Adrenal gland (tissue), 12 donors: ENCODE measurements around the gene SOCS6. TPM values are rescaled to one million over a fixed set of nuclear protein-coding genes. Genes with fewer than 3 reads are reported as not detected.
"Not testable (repeated sequence)": the region's sequence is repeated elsewhere in the genome, so short reads cannot be mapped to it uniquely, and the experiment has no call there.

Experiments used
- DNase-seq, 7 donors: peaks; one replicate each; pipeline ENCODE4 v3.0.0-alpha.2; 2019 to 2020
- H3K27ac ChIP-seq, 5 donors: fragments of 200-600 bp; sonication (generic) in 4 of 5; 1 replicate in 3 of 5; 2 replicates in 2 of 5; pipeline versions ENCODE4 v1.5.1 to v1.8.0; 2016 to 2020; ENCODE audit warnings: mild to moderate bottlenecking in 1 of 5
- H3K27me3 ChIP-seq: fragments of 200-600 bp; 2 replicates; pipeline ENCODE4 v1.8.0; 2021
- H3K36me3 ChIP-seq, 2 donors: fragments of 200-600 bp; replicated peaks in 1 of 2; 1 replicate in 1 of 2; 2 replicates in 1 of 2; pipeline versions ENCODE4 v1.5.1 to v1.8.0; 2018 to 2022
- H3K4me1 ChIP-seq, 2 donors: fragments of 200-600 bp; replicated peaks in 1 of 2; 1 replicate in 1 of 2; 2 replicates in 1 of 2; pipeline versions ENCODE4 v1.5.1 to v1.8.0; 2018 to 2021
- H3K4me3 ChIP-seq, 4 donors: fragments of 200-600 bp; sonication (generic) in 3 of 4; one replicate each; pipeline ENCODE4 v1.5.1; 2016 to 2018
- H3K9me3 ChIP-seq, 3 donors: fragments of 200-600 bp; sonication (generic) in 1 of 3; replicated peaks in 1 of 3; 1 replicate in 2 of 3; 2 replicates in 1 of 3; pipeline versions ENCODE4 v1.5.1 to v1.8.0; 2016 to 2021
- POLR2A ChIP-seq, 2 donors: fragments of 450-650 bp; IDR thresholded peaks; one replicate each; pipeline ENCODE4 v1.6.1; 2017; ENCODE audit warnings: antibody characterized with exemption in 2 of 2, mild to moderate bottlenecking in 2 of 2, moderate library complexity in 1 of 2
- WGBS, 4 donors: extraction: QIAGEN DNeasy Blood & Tissue Kit in 2 of 4; methylation state at CpG; one replicate each; pipeline versions ENCODE4 v1.1.5 to v1.1.7; 2013 to 2017; 5-methylcytosine and 5-hydroxymethylcytosine counted together
- intact Hi-C, 2 donors: fragments of 100-400 bp; cut with DNase I; formaldehyde crosslinking; loops; one replicate each; pipeline versions ENCODE4 v1.14.1 to v1.15.0; 2022 to 2023
- polyA plus RNA-seq, 3 donors: library from polyadenylated mRNA; stranded (reverse); fragments of 200-250 nt in 2 of 3; fragments of 350-450 nt in 1 of 3; fragmentation: Illumina TruSeq in 1 of 3; extraction: RNeasy Lipid Tissue Mini Kit (QIAGEN cat#74804) in 1 of 3; gene quantifications; one replicate each; pipeline ENCODE4 v1.2.3, GENCODE V29; 2013 to 2014
- total RNA-seq, 9 donors: library from RNA; depleted of rRNA in 4 of 9; stranded (reverse); fragments of >200 nt in 4 of 9; fragments of 120-200 nt in 1 of 9; fragmentation: NEBNext Ultra II Directional in 1 of 9; extraction: Animal tissue kit (Norgen Biotek cat#: 25700) in 1 of 9; gene quantifications; one replicate each; pipeline versions ENCODE4 v1.1.0 to v1.2.4, GENCODE V29; 2013 to 2023
- TF ChIP-seq, protein P1 (sequence below), 6 experiments: fragments of 450-650 bp in 4 of 6; fragments of 200-600 bp in 2 of 6; sonication (generic) in 1 of 6; IDR thresholded peaks; 1 replicate in 5 of 6; 2 replicates in 1 of 6; pipeline versions ENCODE4 v1.5.1 to v1.8.0; 2016 to 2021; ENCODE audit warnings: antibody characterized with exemption in 6 of 6, mild to moderate bottlenecking in 2 of 6, moderate library complexity in 1 of 6
- donor health status: healthy with polysubstance abuse.
- donor health status: Bipolar disorder and iron deficiency.
- donor health status: DM: yes; HTN: yes; CAD: no.
- donor health status: DM: no; HTN: no; CAD: no.
- donor health status: DM: no; HTN: no; CAD: no.
- donor health status: DM: yes; HTN: yes; CAD: no.

Gene SOCS6
- total and polyA plus RNA-seq, 12 donors: 4.3 to 25.5 (median 17.4) TPM

DNA sequence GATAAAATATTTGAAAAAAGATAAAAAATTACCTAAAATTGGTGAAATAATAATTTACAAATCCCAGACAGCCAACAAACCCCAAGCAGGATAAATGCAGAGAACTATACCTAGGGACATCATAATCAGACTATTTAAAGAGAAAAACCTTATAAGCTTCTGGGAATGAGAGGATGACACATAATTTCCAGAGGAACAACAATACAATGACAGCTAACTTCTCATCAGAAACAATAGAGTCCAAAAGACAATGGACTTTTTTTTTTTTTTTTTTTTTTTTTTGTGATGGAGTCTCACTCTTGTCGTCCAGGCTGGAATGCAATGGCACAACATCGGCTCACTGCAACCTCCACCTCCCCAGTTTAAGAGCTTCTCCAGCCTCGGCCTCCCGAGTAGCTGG, 65.2 kb downstream of the SOCS6 start:
- intact Hi-C loops: no loop called here
- WGBS, 4 donors: 91 to 99% (median 96%) methylated on average over 4 of the region's 4 CpGs

DNA sequence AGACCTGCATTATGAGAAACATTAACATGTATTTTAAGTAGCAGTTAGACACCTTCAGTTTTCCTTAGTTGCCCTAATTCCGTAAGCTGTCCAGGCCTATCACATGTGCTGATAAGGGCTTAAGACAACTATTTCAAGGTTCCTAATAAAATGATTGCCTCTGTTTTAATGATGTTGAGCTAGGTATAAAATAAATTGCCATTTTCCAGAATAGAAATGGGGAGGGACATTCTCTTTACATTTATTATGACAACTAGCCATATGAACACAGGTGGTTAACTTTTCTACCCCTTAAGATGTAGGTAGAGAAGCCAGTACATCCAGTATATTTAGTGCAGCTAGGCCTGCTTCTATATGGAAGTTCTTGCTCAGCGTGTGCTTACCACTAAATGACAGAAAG, 65.9 kb downstream of the SOCS6 start:
- intact Hi-C loops: no loop called here
- TF ChIP-seq, protein P1, sequence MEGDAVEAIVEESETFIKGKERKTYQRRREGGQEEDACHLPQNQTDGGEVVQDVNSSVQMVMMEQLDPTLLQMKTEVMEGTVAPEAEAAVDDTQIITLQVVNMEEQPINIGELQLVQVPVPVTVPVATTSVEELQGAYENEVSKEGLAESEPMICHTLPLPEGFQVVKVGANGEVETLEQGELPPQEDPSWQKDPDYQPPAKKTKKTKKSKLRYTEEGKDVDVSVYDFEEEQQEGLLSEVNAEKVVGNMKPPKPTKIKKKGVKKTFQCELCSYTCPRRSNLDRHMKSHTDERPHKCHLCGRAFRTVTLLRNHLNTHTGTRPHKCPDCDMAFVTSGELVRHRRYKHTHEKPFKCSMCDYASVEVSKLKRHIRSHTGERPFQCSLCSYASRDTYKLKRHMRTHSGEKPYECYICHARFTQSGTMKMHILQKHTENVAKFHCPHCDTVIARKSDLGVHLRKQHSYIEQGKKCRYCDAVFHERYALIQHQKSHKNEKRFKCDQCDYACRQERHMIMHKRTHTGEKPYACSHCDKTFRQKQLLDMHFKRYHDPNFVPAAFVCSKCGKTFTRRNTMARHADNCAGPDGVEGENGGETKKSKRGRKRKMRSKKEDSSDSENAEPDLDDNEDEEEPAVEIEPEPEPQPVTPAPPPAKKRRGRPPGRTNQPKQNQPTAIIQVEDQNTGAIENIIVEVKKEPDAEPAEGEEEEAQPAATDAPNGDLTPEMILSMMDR (IDR thresholded peaks at IDR 0.05): no peak
- no peak for TF ChIP-seq POLR2A (IDR thresholded peaks at IDR 0.05)
- Histone ChIP-seq H3K36me3 (no peaks in the 10 kb centered on the region), H3K9me3 (no peaks in the 10 kb centered on the region), H3K27ac (no peak overlapping the region), H3K4me3 (no peak overlapping the region), H3K27me3 (no peaks in the 10 kb centered on the region), H3K4me1 (no peaks in the 10 kb centered on the region)
- no peak for DNase-seq
- WGBS, 4 donors: 89 to 100% (median 96%) methylated on average over 2 of the region's 2 CpGs

More for the DNA sequence above, 65.2 kb downstream of the SOCS6 start:
- Histone ChIP-seq H3K36me3 (no peaks in the 10 kb centered on the region), H3K4me1 (no peaks in the 10 kb centered on the region), H3K4me3 (no peak overlapping the region), H3K27me3 (no peaks in the 10 kb centered on the region), H3K27ac (no peak overlapping the region), H3K9me3 (no peaks in the 10 kb centered on the region)
- no peak for TF ChIP-seq POLR2A (IDR thresholded peaks at IDR 0.05)
- no peak for DNase-seq

DNA sequence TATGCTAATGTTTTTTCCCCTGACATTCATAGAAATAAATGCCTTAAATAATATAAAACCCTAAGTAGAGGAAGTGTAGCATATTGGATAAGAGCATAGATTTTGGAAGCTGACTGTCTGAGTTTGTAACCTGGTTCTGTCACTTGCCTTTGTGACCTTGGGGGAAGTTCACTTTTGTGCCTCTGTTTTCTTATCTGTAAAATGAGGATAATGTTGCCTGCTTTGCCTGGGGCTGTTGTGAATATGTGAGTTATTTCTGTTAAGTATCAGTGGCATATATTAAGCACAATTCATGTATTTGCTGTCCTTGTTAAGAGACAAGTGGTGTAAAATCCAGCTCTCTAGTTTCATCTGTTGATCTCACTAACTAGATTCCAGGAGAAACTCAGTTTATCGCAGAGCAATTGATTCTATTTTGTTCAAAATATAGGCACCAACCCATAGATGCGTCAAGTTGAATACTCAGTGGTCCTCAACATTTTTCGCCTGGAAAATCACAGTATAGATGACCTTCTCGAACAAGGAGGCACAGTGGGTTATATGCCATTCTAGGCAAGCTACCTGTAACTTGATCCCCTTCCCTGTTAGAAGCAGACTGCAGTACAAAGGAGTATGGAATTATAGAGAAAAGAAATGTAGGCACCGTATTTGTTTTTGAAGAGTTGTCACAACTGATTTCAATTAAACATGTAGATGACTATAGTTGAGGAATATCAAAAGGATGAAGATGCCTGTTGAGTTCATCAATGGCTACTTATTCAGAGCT, 67.0 kb downstream of the SOCS6 start:
- Histone ChIP-seq H3K27me3 (no peaks in the 10 kb centered on the region), H3K27ac (no peak overlapping the region), H3K4me3 (no peak overlapping the region), H3K36me3 (no peaks in the 10 kb centered on the region), H3K4me1 (no peaks in the 10 kb centered on the region), H3K9me3 (no peaks in the 10 kb centered on the region)
- WGBS, 4 donors: 82 to 88% (median 85%) methylated on average over 5 of the region's 5 CpGs
- TF ChIP-seq, protein P1 (IDR thresholded peaks at IDR 0.05): no peak
- no peak for TF ChIP-seq POLR2A (IDR thresholded peaks at IDR 0.05)
- intact Hi-C loops: no loop called here
- no peak for DNase-seq

DNA sequence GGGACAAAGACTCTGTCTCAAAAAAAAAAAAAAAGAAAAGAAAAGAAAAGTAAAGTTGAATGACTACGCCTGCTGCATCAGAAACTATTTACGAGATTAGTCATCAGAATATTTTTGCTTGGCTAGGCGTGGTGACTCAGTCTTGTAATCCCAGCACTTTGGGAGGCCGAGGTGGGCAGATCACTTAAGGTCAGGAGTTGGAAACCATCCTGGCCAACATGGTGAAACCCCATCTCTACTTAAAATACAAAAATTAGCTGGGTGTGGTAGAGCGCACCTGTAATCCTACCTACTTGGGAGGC, 69.2 kb downstream of the SOCS6 start:
- intact Hi-C loops, H3K27ac ChIP-seq, H3K4me3 ChIP-seq, H3K4me1 ChIP-seq, H3K9me3 ChIP-seq, H3K27me3 ChIP-seq, H3K36me3 ChIP-seq: not testable (repeated sequence)
- 76 to 90% (median 79%) methylated on average over 5 of the region's 5 CpGs for WGBS, 4 donors
- DNase-seq: peak in 2 of 7 donors; percentile 20 to 27

DNA sequence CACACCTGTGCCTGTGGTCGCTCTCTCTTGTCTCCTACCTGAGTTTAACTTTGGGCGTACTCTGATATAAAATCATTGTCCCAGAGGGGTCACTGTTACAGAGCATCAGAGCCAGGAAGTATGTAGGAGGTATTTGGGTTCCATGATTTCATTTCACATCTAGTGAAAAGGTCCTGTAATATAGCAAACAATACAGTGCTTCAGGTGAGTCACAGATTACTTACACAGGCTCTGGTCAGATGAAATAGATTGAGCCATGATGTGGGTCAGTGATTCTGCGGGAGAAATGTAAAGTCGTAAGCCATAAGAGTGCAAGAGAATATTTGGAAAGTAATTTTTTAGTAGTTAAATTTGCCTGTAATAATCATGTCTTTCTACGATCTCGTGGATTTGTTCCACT, 70.2 kb downstream of the SOCS6 start:
- no peak for TF ChIP-seq POLR2A (IDR thresholded peaks at IDR 0.05)
- TF ChIP-seq, protein P1 (IDR thresholded peaks at IDR 0.05): no peak
- intact Hi-C loops: no loop called here
- WGBS, 4 donors: 90 to 99% (median 95%) methylated on average over 6 of the region's 6 CpGs
- Histone ChIP-seq H3K27ac (no peak overlapping the region), H3K4me3 (no peak overlapping the region), H3K36me3 (no peaks in the 10 kb centered on the region), H3K9me3 (no peaks in the 10 kb centered on the region), H3K27me3 (no peaks in the 10 kb centered on the region), H3K4me1 (peaks cover 1 to 7% of the 10 kb centered on the region in 2 donors)
- no peak for DNase-seq
